Smooth muscle cell of the umbilical artery (primary cell): ENCODE data around the gene FAM219B. TPM values are rescaled to one million over a fixed set of nuclear protein-coding genes. Genes with fewer than 3 reads are reported as not detected.

Experiments
- total RNA-seq: library from RNA; depleted of rRNA; stranded (reverse); fragments of >200 nt; gene quantifications from 2 replicates; pipeline ENCODE4 v1.2.3, GENCODE V29; 2014

The FAM219B gene, protein sequence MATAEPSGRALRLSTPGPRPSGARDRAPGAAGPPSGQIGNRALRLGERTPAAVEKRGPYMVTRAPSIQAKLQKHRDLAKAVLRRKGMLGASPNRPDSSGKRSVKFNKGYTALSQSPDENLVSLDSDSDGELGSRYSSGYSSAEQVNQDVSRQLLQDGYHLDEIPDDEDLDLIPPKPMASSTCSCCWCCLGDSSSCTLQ
- 55.5 and 60.9 TPM in 2 replicates for total RNA-seq

DNA sequence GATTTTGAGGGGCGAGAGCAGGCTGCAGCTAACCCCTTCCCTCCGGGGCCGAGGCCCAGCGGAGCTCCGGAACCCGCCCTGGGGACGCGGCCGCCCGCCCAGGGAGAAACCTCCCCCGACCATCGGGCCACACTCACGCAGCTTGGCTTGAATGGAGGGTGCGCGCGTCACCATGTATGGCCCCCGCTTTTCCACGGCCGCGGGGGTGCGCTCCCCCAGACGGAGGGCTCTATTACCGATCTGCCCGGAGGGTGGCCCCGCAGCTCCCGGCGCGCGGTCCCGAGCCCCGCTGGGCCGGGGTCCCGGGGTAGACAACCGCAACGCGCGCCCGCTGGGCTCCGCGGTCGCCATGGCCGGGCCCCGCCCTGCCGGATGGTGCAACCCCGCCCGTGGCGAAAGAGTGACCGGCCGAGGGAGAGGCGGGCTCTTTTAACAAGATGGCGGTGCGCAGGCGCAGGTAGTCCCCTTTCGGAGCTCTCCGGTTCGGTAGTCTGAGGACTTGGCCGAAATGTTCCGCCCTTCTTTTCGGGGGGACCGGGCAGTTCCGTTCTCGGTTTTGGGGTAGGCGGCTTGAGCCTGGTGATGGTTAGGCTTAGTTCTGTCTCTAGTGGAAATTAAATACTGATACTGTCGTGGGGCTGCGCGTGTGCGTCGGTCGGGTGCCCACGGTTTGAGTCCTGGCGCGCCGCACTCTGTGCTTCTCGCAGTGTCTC lies at the start of gene FAM219B:
TSS of gene FAM219B (minus strand) at position 402 of the 713 bp plus-strand sequence. CDS start at position 351, 51 bp downstream.

DNA sequence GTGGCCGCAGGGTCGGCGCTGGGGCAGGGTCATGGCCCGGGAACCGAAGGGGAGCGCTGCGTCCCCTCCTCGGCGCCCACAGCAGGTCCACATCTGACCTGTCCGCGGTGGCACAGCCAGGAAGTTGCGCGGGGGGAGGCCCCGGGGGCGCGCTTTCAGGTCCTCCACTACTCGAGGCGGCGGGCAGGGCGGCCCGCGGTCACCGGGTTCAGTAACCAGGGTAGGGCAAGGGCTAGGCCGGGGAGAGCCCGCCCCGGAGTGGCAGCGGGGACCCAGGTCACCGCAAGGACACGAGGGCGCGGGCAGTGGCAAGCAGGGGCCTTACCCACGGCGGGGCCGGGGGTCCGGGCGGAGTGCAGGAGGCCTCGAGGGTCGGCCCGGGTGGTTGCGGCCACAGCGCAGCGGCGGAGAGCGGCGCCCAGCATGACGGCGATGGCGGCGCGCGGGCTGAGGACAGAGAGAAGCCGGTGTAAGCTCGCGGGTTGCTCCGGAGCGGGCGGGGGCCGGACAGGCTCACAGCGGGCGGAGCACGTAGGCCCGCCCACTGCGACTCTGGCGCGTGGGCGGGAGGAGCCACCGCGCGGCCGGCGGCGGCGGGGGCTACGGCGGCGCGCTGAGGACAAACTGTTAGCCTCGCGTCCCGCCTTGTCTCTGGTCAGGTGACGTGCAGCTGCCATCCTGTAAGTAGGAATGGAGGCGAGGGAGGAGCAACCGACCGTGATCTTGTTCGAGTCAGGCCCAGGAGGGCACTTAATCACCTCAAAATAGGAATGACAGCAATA lies 31.1 kb upstream of the FAM219B start, which contains the start of gene COX5A:
TSS of gene COX5A (minus strand) at position 484 of the 782 bp plus-strand sequence. CDS start at position 425, 59 bp downstream.

DNA sequence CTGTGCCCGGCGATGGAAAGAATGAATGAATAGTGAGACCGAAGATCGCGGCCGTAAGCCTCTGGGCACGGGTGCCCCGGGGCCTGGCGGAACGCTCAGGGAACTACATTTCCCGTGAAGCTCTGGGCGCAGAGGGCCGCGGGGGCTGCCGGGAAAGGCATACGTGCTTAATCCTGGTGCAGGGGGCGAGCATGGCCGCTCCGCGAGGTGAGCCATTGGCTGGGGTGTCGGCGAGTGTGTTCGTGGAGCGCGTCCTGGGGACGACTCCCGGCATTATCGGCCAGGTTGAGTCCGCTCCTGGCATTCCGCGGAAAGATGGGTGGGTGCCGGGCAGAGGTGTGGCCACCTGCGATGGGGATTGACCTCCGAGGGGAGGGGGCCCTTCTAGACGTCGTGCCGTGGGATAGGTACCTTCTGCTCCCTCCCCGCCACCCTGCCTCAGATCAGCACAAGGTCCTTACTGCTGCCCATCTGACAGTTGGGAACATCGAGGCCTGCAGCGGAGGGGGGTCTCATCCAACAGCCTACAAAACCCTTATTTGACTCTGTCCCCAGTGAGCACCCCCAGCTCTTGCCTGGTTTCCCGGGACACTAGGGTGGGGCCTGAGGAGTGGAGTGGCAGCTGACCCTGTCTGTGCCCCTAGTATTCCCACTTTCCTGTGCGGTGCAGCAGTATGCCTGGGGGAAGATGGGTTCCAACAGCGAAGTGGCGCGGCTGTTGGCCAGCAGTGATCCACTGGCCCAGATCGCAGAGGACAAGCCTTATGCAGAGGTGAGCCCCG lies 16.6 kb downstream of the FAM219B start, which contains the start of gene MPI:
TSS of gene MPI (plus strand) at position 160 of the 782 bp plus-strand sequence. CDS start at position 192, 32 bp downstream.

DNA sequence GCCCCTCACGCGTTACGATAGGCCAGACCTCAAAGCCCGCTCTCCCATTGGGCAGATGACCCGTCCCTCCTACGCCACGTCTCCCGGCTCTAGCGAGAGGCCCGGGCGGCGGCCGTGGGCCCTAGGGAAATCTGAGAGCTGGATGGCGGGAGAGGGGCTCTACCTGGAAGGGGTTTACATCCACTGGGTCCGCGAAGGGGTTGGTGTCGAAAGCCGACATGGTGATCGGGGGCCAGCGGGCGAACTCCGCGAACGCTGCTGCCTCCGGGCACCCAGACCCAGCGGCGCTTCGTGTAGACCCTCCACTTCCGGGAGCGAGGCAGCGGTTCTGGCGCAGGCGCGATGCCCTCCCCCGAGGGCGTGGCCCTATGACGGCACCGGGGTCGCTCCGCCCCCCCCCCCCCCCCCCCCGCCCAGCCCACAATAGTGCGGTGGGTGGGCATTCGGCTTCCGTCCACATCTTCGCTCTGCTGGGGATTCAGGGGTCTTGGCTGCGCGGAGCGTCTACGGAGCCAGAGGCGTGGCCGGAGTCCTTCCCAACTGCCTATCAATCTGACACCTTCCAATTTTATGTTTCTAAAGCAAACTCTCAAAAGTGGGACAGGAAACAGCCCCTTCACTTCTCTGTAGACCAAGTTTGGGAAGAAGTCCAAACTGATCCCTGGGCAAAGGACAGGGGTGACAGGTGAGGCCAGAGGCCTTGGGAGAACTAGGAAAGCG lies 33.5 kb downstream of the FAM219B start, which contains the start of gene SCAMP2:
TSS of gene SCAMP2 (minus strand) at position 330 of the 720 bp plus-strand sequence. CDS start at position 220, 110 bp downstream.

Other genes starting within 250 kb of the FAM219B start
- 8.9 and 17.8 TPM in 2 replicates for gene EDC3, start 210.8 kb downstream of the FAM219B start, total RNA-seq
- 0.30 TPM in 1 of 2 replicates, not detected in the other for gene CYP1A1, start 181.3 kb downstream of the FAM219B start, total RNA-seq
- not detected in 2 replicates for gene CYP1A2, start 158.0 kb downstream of the FAM219B start, total RNA-seq
- 23.5 and 63.5 TPM in 2 replicates for gene CSK, start 124.8 kb downstream of the FAM219B start, total RNA-seq
- gene LMAN1L, start 94.0 kb downstream of the FAM219B start, total RNA-seq, result not detected in 2 replicates
- gene CPLX3, start 80.2 kb downstream of the FAM219B start, total RNA-seq, result not detected in 2 replicates
- gene ULK3, start 63.7 kb downstream of the FAM219B start, total RNA-seq, result 14.0 and 23.5 TPM in 2 replicates
- 19.0 and 35.3 TPM in 2 replicates for gene SCAMP2, start 33.5 kb downstream of the FAM219B start, total RNA-seq
- 68.3 and 108 TPM in 2 replicates for gene MPI, start 16.8 kb downstream of the FAM219B start, total RNA-seq
- gene COX5A, start 31.2 kb upstream of the FAM219B start, total RNA-seq, result 28.2 and 43.4 TPM in 2 replicates
- gene RPP25, start 49.9 kb upstream of the FAM219B start, total RNA-seq, result 3.5 and 3.6 TPM in 2 replicates
- 0.51 and 0.89 TPM in 2 replicates for gene SCAMP5, start 88.7 kb upstream of the FAM219B start, total RNA-seq
- gene PPCDC, start 116.7 kb upstream of the FAM219B start, total RNA-seq, result 6.2 and 7.4 TPM in 2 replicates